ENCODE measurements around the gene KRT17. TPM values are rescaled to one million over a fixed set of nuclear protein-coding genes. Genes with fewer than 3 reads are reported as not detected.
"Not testable (repeated sequence)": the region's sequence is repeated elsewhere in the genome, so short reads cannot be mapped to it uniquely, and the experiment has no call there.

Gene KRT17
- total RNA-seq, 1 experiment from 2014 or later: 4,105 TPM

DNA sequence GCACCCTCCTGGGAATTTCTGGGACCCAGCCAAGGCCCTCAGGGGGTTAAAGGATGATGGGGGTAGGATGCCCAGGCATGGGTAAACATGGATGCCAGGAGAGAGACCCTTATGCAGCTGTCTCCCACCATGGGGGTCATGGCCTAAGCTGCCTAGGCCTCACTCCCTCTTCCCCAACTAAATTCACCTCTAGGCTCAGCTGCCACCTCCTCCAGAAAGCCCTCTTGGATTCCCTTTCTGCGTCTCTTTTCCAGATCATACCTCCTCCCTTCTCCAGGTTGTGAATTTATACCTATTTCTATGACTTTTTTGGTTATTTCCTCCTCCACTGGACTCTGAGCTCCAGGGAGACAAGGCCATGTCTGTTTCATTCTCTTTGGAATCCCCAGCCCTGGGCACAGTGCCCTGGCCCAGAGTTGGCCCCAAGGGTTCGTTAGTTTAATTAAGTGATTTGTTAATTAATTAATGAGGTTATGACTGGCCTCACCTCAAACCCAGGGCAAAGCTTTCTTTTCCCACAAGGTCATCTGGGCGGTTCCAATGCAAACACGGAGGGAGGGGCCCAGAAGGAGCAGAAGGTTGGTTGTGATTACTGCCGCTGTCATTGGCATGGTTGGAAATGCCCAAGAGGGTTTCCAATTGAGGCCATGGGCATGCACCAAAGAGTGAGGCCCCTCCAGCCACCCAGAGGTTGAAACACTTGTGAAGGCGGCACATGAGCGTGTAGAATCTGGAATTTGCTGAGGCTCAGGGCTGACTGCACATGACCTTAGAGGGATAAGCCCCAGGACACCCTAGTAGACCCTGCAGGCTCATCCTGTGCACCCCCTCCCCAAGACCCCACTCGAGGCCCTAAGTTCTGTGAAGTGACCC, 6.9 kb upstream of the KRT17 start:
- H3K4me1 Mint-ChIP-seq (ENCODE audit: insufficient read depth, unreplicated experiment): no peaks in the 10 kb centered on the region
- CTCF ChIA-PET: interaction anchor here (1.2 kb wide), 1 partner anchor 32 kb away, joined by 4 read pairs; no protein-coding TSS in a partner anchor
- POLR2A ChIA-PET: interaction anchor here (1.7 kb wide), 1 partner anchor 10 kb away, joined by 4 read pairs; no protein-coding TSS in a partner anchor
- intact Hi-C loops (cut with micrococcal nuclease): no loop called here
- no TSS peak for BruUV-seq (replicated peaks)
- DNase-seq (ENCODE audit: unreplicated experiment): no peak
- peak overlapping the region; percentile 29 for H3K27ac Mint-ChIP-seq (ENCODE audit: low read depth, unreplicated experiment)
- TF ChIP-seq, protein P1, sequence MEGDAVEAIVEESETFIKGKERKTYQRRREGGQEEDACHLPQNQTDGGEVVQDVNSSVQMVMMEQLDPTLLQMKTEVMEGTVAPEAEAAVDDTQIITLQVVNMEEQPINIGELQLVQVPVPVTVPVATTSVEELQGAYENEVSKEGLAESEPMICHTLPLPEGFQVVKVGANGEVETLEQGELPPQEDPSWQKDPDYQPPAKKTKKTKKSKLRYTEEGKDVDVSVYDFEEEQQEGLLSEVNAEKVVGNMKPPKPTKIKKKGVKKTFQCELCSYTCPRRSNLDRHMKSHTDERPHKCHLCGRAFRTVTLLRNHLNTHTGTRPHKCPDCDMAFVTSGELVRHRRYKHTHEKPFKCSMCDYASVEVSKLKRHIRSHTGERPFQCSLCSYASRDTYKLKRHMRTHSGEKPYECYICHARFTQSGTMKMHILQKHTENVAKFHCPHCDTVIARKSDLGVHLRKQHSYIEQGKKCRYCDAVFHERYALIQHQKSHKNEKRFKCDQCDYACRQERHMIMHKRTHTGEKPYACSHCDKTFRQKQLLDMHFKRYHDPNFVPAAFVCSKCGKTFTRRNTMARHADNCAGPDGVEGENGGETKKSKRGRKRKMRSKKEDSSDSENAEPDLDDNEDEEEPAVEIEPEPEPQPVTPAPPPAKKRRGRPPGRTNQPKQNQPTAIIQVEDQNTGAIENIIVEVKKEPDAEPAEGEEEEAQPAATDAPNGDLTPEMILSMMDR (IDR thresholded peaks at IDR 0.05; ENCODE audit: unreplicated experiment): no peak
- H3K9me3 Mint-ChIP-seq (ENCODE audit: unreplicated experiment): no peaks in the 10 kb centered on the region
- no peak overlapping the region for H3K4me3 Mint-ChIP-seq (ENCODE audit: unreplicated experiment)
- no peaks in the 10 kb centered on the region for H3K36me3 Mint-ChIP-seq (ENCODE audit: insufficient read depth, unreplicated experiment)
- H3K27me3 Mint-ChIP-seq (ENCODE audit: insufficient read depth, unreplicated experiment): no peaks in the 10 kb centered on the region

DNA sequence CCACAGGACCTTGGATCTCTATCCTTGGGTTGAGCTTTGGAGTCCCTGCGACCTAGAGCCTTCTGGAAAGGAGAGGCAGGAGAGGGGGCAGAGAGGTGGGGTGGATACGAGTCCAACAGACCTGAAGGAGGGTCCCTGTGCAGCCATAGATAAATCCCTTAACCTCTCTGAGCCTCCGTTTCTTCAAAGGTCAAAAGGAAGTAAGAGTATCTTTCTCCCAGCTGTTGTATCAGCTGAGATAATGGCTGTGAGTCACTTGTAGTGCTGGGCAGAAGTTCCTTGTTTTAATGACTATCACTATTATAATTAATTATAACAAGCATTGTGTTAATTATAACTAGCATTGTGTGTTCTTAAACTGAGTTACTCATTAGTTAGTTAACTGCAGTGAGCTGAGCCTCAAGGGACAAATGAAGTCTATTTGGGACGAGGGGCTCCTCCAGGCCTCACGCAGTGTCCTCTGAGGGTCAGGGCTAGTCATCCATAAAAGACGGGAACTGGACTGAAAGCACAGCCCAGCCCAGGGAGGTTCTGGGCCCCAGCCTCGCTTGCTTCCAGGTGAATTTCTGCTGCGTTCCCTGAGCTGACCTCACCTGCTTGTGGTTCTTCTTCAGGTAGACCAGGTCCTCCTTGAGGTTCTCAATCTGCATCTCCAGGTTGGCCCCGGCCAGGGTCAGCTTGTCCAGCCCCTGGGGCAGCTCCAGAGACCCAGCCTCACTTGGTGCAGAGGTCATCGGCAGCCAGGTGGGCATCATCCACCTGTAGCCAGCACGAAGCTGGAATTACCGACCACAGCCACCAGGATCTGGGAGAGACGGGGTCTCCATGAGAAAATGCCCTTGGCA, 5.7 kb upstream of the KRT17 start:
- no peaks in the 10 kb centered on the region for H3K36me3 Mint-ChIP-seq (ENCODE audit: insufficient read depth, unreplicated experiment)
- H3K4me1 Mint-ChIP-seq (ENCODE audit: insufficient read depth, unreplicated experiment): peaks cover 8% of the 10 kb centered on the region
- BruUV-seq (replicated peaks): no TSS peak
- no peak overlapping the region for H3K27ac Mint-ChIP-seq (ENCODE audit: low read depth, unreplicated experiment)
- no peaks in the 10 kb centered on the region for H3K9me3 Mint-ChIP-seq (ENCODE audit: unreplicated experiment)
- ChIA-PET CTCF (interaction anchor here (1.5 kb wide), 1 partner anchor 81 kb away, joined by 4 read pairs; no protein-coding TSS in a partner anchor), POLR2A (interaction anchor here (1.7 kb wide), 1 partner anchor 8 kb away, joined by 4 read pairs; no protein-coding TSS in a partner anchor)
- H3K4me3 Mint-ChIP-seq (ENCODE audit: unreplicated experiment): no peak overlapping the region
- DNase-seq (ENCODE audit: unreplicated experiment): no peak
- TF ChIP-seq, protein P1 (IDR thresholded peaks at IDR 0.05; ENCODE audit: unreplicated experiment): no peak
- intact Hi-C loops (cut with micrococcal nuclease): no loop called here
- H3K27me3 Mint-ChIP-seq (ENCODE audit: insufficient read depth, unreplicated experiment): no peaks in the 10 kb centered on the region

DNA sequence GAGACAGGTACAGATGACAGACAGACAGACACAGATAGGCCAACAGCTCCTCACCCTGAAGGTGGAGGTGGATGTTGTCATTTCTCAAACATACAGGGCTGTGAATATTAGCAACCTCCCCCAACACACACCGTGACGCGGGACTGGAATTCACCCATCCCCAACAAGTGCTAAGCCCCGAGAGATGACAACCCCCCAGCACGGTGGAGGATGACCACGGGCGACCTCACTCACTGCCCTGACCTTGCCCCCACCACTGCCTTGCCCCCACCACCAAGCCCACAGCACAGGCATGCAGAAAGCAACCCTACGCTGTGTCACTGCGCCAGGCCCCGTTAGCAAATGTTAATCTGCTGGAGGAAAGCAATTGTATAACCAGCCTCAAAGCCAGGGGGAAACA, 4.9 kb upstream of the KRT17 start:
- POLR2A ChIA-PET: interaction anchor here (0.8 kb wide), 1 partner anchor 11 kb away, joined by 4 read pairs; no protein-coding TSS in a partner anchor
- intact Hi-C loops (cut with micrococcal nuclease): no loop called here
- H3K27me3 Mint-ChIP-seq (ENCODE audit: insufficient read depth, unreplicated experiment): no peaks in the 10 kb centered on the region
- TF ChIP-seq, protein P1 (IDR thresholded peaks at IDR 0.05; ENCODE audit: unreplicated experiment): no peak
- no peak for DNase-seq (ENCODE audit: unreplicated experiment)
- H3K4me1 Mint-ChIP-seq (ENCODE audit: insufficient read depth, unreplicated experiment): peaks cover 15% of the 10 kb centered on the region
- H3K9me3 Mint-ChIP-seq (ENCODE audit: unreplicated experiment): no peaks in the 10 kb centered on the region
- CTCF ChIA-PET: interaction anchor here (0.7 to 1.5 kb wide), 2 partner anchors 80 to 837 kb away, joined by 3 to 4 read pairs; no protein-coding TSS in a partner anchor
- H3K27ac Mint-ChIP-seq (ENCODE audit: low read depth, unreplicated experiment): no peak overlapping the region
- peaks cover 5% of the 10 kb centered on the region for H3K36me3 Mint-ChIP-seq (ENCODE audit: insufficient read depth, unreplicated experiment)
- BruUV-seq (replicated peaks): no TSS peak
- H3K4me3 Mint-ChIP-seq (ENCODE audit: unreplicated experiment): no peak overlapping the region

DNA sequence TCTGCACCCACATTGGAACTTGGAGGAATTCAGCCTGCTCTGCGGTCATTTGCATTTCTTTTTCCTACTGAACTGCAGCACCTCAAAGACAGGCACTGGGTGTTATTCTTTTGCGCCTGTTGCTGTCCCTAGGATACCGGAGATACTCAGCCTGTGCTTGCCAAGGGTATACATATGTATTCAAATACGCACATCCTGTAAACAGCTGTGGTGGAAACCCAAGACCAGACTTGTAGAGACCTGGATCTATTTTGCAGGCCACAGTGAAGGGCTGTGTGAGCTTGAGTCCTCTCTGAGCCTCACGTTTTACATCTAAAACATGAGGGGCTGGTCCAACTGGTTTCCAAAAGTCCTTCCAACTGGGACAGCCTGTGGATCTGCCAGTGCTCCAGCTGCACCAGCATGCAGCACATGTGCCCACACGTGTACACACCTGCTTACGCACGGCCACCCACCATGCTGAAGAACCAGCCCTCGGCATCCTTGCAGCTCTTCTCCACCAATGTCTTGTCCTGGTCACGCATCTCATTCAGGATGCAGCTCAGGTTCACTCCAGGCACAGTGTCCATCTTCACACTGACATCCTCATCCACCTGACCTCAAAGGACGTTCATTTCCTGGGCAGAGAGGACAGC, 4.4 kb upstream of the KRT17 start:
- intact Hi-C loops (cut with micrococcal nuclease); H3K27ac Mint-ChIP-seq (ENCODE audit: low read depth, unreplicated experiment); H3K4me3 Mint-ChIP-seq (ENCODE audit: unreplicated experiment); H3K9me3 Mint-ChIP-seq (ENCODE audit: unreplicated experiment); DNase-seq (ENCODE audit: unreplicated experiment); BruUV-seq (replicated peaks); H3K27me3 Mint-ChIP-seq (ENCODE audit: insufficient read depth, unreplicated experiment): not testable (repeated sequence)
- ChIA-PET POLR2A (interaction anchor here (0.8 kb wide), 1 partner anchor 10 kb away, joined by 4 read pairs; no protein-coding TSS in a partner anchor), CTCF (interaction anchor here (0.7 to 1.5 kb wide), 3 partner anchors 39 to 837 kb away, joined by 3 to 4 read pairs (median 3); no protein-coding TSS in a partner anchor)
- Mint-ChIP-seq H3K36me3 (ENCODE audit: insufficient read depth, unreplicated experiment) (peaks cover 11% of the 10 kb centered on the region), H3K4me1 (ENCODE audit: insufficient read depth, unreplicated experiment) (peaks cover 16% of the 10 kb centered on the region)

DNA sequence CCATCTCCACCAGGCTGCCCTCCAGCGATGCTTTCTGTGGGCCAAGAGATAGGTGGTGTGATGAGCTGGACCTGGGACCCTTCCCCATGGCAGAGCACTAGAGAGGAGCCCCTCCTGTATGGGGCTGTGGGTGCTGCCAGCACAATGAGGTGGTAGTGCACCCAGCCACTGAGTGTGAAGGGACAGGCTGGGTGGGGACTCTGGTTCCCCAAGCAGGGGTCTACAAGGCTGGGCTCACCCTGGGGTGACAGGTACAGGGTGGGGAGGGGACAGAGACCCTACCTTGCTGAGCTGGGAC, 3.6 kb upstream of the KRT17 start:
- not testable (repeated sequence) for H3K27me3 Mint-ChIP-seq (ENCODE audit: insufficient read depth, unreplicated experiment)
- peaks cover 21% of the 10 kb centered on the region for H3K4me1 Mint-ChIP-seq (ENCODE audit: insufficient read depth, unreplicated experiment)
- CTCF ChIA-PET: interaction anchor here (0.7 to 1.1 kb wide), 3 partner anchors 12 to 43 kb away, joined by 3 to 4 read pairs (median 3); no protein-coding TSS in a partner anchor

More for the DNA sequence above, 3.6 kb upstream of the KRT17 start:
- intact Hi-C loops (cut with micrococcal nuclease); H3K4me3 Mint-ChIP-seq (ENCODE audit: unreplicated experiment); DNase-seq (ENCODE audit: unreplicated experiment); H3K27ac Mint-ChIP-seq (ENCODE audit: low read depth, unreplicated experiment); H3K9me3 Mint-ChIP-seq (ENCODE audit: unreplicated experiment); BruUV-seq (replicated peaks): not testable (repeated sequence)
- POLR2A ChIA-PET: interaction anchor here (13.2 kb wide), 1 partner anchor 24 kb away, joined by 366 read pairs; no protein-coding TSS in a partner anchor
- peaks cover 18% of the 10 kb centered on the region for H3K36me3 Mint-ChIP-seq (ENCODE audit: insufficient read depth, unreplicated experiment)
